ENCODE results near the gene SEPSECS. TPM values are rescaled to one million over a fixed set of nuclear protein-coding genes. Genes with fewer than 3 reads are reported as not detected.

Gene SEPSECS
- 9.1 and 11.3 TPM in 2 replicates for total RNA-seq (2021)
- percentile 62 among the genes with signal in this experiment for Bru-seq, nascent RNA
- BruChase-seq, experiment 1, labeled RNA remaining after a 2-hour chase: percentile 66 among the genes with signal in this experiment
- percentile 50 among the genes with signal in this experiment for BruChase-seq, experiment 2, labeled RNA remaining after a 6-hour chase
- long read RNA-seq, full-length matches to known transcripts: 3 of 10 reads
- long read RNA-seq, partial matches to known transcripts: 4 of 10 reads
- long read RNA-seq, other reads (novel, unspliced or antisense): 3 of 10 reads

DNA sequence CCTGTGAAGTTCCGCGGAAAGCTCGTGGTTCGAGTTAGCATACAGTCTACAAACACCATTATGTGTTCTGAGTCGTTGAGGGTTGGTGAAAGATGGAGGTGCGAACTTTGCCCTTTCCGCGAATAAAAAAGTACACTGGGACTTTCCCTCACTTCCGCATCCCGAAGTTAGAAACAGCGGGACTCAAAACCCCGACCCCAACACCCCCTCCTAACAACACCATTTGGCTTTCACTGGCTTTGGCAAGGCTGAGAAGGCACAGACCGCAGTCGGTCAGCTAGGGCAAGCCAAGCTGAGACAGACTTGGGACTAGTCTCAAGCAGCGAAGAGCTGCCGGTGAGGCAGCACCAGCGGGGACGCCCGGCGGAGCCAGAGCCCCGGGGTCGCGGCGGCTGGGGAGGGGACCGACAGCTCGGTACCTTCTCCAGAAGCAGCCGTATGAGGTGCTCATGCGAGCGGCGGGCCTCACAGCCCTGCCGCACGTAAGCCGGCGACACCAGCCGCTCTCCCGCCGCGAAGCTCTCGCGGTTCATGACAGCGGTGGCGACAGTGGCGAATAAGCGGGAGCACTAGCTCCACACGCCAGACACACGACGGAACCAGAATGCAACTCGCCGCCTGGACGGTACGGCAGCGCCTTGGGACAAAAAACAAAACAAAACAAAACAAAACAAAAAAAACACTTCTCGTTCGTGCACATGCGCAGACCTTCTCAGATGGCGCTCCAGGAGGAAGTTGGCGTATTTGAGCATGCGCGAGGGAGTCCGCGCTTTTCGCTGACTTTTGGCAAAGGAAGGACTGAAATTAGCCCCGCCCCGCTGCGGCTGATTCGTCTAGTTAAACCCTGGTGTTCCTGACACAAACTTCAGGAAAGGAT, at the start of gene SEPSECS:
TSS of gene SEPSECS (minus strand) at position 613 of the 877 bp plus-strand sequence. CDS start at position 533, 80 bp downstream.
- peaks cover 26% of the 10 kb centered on the region for H3K4me1 ChIP-seq (replicated peaks; ENCODE audit: insufficient read depth)
- H3K36me3 ChIP-seq (ENCODE audit: low read depth): no peaks in the 10 kb centered on the region
- H3K4me3 ChIP-seq: peak within 1 kb of the TSS; percentile 74
- TF ChIP-seq, protein P1, sequence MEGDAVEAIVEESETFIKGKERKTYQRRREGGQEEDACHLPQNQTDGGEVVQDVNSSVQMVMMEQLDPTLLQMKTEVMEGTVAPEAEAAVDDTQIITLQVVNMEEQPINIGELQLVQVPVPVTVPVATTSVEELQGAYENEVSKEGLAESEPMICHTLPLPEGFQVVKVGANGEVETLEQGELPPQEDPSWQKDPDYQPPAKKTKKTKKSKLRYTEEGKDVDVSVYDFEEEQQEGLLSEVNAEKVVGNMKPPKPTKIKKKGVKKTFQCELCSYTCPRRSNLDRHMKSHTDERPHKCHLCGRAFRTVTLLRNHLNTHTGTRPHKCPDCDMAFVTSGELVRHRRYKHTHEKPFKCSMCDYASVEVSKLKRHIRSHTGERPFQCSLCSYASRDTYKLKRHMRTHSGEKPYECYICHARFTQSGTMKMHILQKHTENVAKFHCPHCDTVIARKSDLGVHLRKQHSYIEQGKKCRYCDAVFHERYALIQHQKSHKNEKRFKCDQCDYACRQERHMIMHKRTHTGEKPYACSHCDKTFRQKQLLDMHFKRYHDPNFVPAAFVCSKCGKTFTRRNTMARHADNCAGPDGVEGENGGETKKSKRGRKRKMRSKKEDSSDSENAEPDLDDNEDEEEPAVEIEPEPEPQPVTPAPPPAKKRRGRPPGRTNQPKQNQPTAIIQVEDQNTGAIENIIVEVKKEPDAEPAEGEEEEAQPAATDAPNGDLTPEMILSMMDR (conservative IDR thresholded peaks at IDR 0.05): no peak
- no peak for TF ChIP-seq EZH2 (IDR thresholded peaks at IDR 0.05; ENCODE audit: low read depth)
- BruUV-seq (replicated peaks): TSS peak; percentile 79
- H2AFZ ChIP-seq: peak within 1 kb of the TSS; percentile 94
- no peaks in the 10 kb centered on the region for H3K9me2 ChIP-seq (ENCODE audit: insufficient read depth)
- ChIA-PET POLR2A (ENCODE audit: unreplicated experiment) (interaction anchor here (0.6 to 0.8 kb wide), 4 partner anchors 28 to 217 kb away, joined by 3 to 15 read pairs (median 7); partner anchors contain the start of genes ANAPC4 and ZCCHC4), CTCF (interaction anchor here (0.7 to 1.5 kb wide), 2 partner anchors 76 to 207 kb away, joined by 5 to 11 read pairs; no protein-coding TSS in a partner anchor)
- peak; percentile 93 to 95 for DNase-seq
- intact Hi-C loops (cut with micrococcal nuclease; ENCODE audit: unreplicated experiment): loop anchor here (1.0 to 5.0 kb wide), 5 partner anchors 74 to 1697 kb away; partner anchors contain the start of genes ANAPC4, PI4K2B and ZCCHC4
- H3K4me2 ChIP-seq: peak within 1 kb of the TSS; percentile 90
- H3K79me2 ChIP-seq (ENCODE audit: low read depth): peaks cover 17% of the 10 kb centered on the region
- H3K9me3 ChIP-seq (ENCODE audit: insufficient read depth, low read depth): no peaks in the 10 kb centered on the region
- H3F3A ChIP-seq (ENCODE audit: insufficient read depth, low read depth): peaks cover 19% of the 10 kb centered on the region
- H4K20me1 ChIP-seq (ENCODE audit: insufficient read depth): no peaks in the 10 kb centered on the region
- H3K27me3 ChIP-seq (ENCODE audit: insufficient read depth, low read depth): no peaks in the 10 kb centered on the region
- peak within 1 kb of the TSS; percentile 72 for H3K27ac ChIP-seq

DNA sequence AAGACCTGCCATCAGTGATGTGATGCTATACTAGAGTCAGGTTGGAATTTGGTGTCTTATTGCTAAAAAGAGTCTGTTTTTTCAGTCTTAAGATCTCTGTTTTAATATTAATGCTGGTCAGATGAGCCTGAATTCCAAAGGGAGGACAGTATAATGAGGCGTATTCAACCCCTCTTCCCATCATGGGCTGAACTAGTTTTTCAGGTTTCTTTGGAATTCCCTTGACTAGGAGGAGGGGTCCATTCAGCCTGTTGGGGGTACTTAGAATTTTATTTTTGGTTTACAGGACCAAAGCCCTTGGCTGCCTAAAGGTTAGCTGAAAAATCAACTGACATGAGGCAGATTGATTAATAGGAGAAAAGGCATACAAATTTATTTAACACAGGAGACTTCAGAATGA, 49.5 kb upstream of the SEPSECS start:
- no peaks in the 10 kb centered on the region for H3F3A ChIP-seq (ENCODE audit: insufficient read depth, low read depth)
- no peaks in the 10 kb centered on the region for H3K4me1 ChIP-seq (replicated peaks; ENCODE audit: insufficient read depth)
- ChIA-PET CTCF (no interaction called here), POLR2A (ENCODE audit: unreplicated experiment) (no interaction called here)
- no peaks in the 10 kb centered on the region for H4K20me1 ChIP-seq (ENCODE audit: insufficient read depth)
- BruUV-seq (replicated peaks): no TSS peak
- no peak for TF ChIP-seq EZH2 (IDR thresholded peaks at IDR 0.05; ENCODE audit: low read depth)
- TF ChIP-seq, protein P1 (conservative IDR thresholded peaks at IDR 0.05): no peak
- no peaks in the 10 kb centered on the region for H3K9me2 ChIP-seq (ENCODE audit: insufficient read depth)
- H3K27ac ChIP-seq: no peak overlapping the region
- H3K4me2 ChIP-seq: no peak overlapping the region
- no peaks in the 10 kb centered on the region for H3K9me3 ChIP-seq (ENCODE audit: insufficient read depth, low read depth)
- no peak for DNase-seq
- no peaks in the 10 kb centered on the region for H3K79me2 ChIP-seq (ENCODE audit: low read depth)
- H3K36me3 ChIP-seq (ENCODE audit: low read depth): no peaks in the 10 kb centered on the region
- no peaks in the 10 kb centered on the region for H3K27me3 ChIP-seq (ENCODE audit: insufficient read depth, low read depth)
- no peak overlapping the region for H2AFZ ChIP-seq
- intact Hi-C loops (cut with micrococcal nuclease; ENCODE audit: unreplicated experiment): no loop called here
- H3K4me3 ChIP-seq: no peak overlapping the region

- no peaks in the 10 kb centered on the region for H3K4me1 ChIP-seq (replicated peaks; ENCODE audit: insufficient read depth)
- no peaks in the 10 kb centered on the region for H3K36me3 ChIP-seq (ENCODE audit: low read depth)
- no peaks in the 10 kb centered on the region for H3K27me3 ChIP-seq (ENCODE audit: insufficient read depth, low read depth)
- no peak overlapping the region for H2AFZ ChIP-seq
- no peaks in the 10 kb centered on the region for H3K9me3 ChIP-seq (ENCODE audit: insufficient read depth, low read depth)
- H3K4me2 ChIP-seq: no peak overlapping the region
- no peaks in the 10 kb centered on the region for H3K79me2 ChIP-seq (ENCODE audit: low read depth)
- ChIA-PET CTCF (no interaction called here), POLR2A (ENCODE audit: unreplicated experiment) (no interaction called here)
- no peaks in the 10 kb centered on the region for H3K9me2 ChIP-seq (ENCODE audit: insufficient read depth)
- DNase-seq: no peak
- H4K20me1 ChIP-seq (ENCODE audit: insufficient read depth): no peaks in the 10 kb centered on the region
- TF ChIP-seq, protein P1 (conservative IDR thresholded peaks at IDR 0.05): no peak
- TF ChIP-seq EZH2 (IDR thresholded peaks at IDR 0.05; ENCODE audit: low read depth): no peak
- no peaks in the 10 kb centered on the region for H3F3A ChIP-seq (ENCODE audit: insufficient read depth, low read depth)
- H3K27ac ChIP-seq: no peak overlapping the region
- intact Hi-C loops (cut with micrococcal nuclease; ENCODE audit: unreplicated experiment): no loop called here
- no TSS peak for BruUV-seq (replicated peaks)
- no peak overlapping the region for H3K4me3 ChIP-seq
These were observed 47.7 kb upstream of the SEPSECS start for GRCh38 chr4:25207997-25208396.
